BJ (cell line): ENCODE data around the gene FSTL4. TPM values are rescaled to one million over a fixed set of nuclear protein-coding genes. Genes with fewer than 3 reads are reported as not detected.

Source experiments
- CTCF ChIA-PET: fragments of 350-600 bp; formaldehyde crosslinking; extraction: SDS; loops from one replicate; lab custom pipeline; 2021; ENCODE audit warnings: antibody characterized with exemption, inconsistent platforms; lab: Yijun Ruan, JAX
- POLR2A ChIA-PET: fragments of 300-600 bp; sonication (Branson Sonifier 250); formaldehyde crosslinking; extraction: SDS; loops from one replicate; lab custom pipeline; 2021; ENCODE audit warnings: antibody characterized with exemption; lab: Charles Lee
- DNase-seq: peaks from one replicate; pipeline ENCODE4 v3.0.0-alpha.2; 2011; ENCODE audit warnings: low read depth
- H3K27me3 ChIP-seq: 2 replicates; pipeline ENCODE4 v1.6.0; 2011; ENCODE audit warnings: low read length; ENCODE audit not compliant: control insufficient read depth, insufficient read depth
- H3K36me3 ChIP-seq: 2 replicates; pipeline ENCODE4 v1.5.1; 2011; ENCODE audit warnings: low read length; ENCODE audit not compliant: control insufficient read depth, insufficient read depth
- H3K4me3 ChIP-seq: 2 replicates; pipeline ENCODE4 v1.5.1; 2011; ENCODE audit warnings: low read depth, mild to moderate bottlenecking, control low read depth, low read length
- polyA plus RNA-seq: library from polyadenylated mRNA; depleted of rRNA; stranded (reverse); fragments of >200 nt; gene quantifications from 2 replicates; pipeline ENCODE4 v1.2.3, GENCODE V29; 2011
- TF ChIP-seq, protein P1 (sequence below): IDR thresholded peaks from 2 replicates; pipeline ENCODE4 v1.5.1; 2011; ENCODE audit warnings: low read depth, mild to moderate bottlenecking, control low read depth, inconsistent platforms, low read length, moderate library complexity; ENCODE audit not compliant: insufficient read depth

The FSTL4 gene
- polyA plus RNA-seq, 1 experiment: not detected

GRCh38 chr5:133523961-133524586 is 88.3 kb downstream of the FSTL4 start:
- no peak overlapping the region for H3K4me3 ChIP-seq
- ChIA-PET POLR2A (no interaction called here), CTCF (no interaction called here)
- no peak for DNase-seq
- no peaks in the 10 kb centered on the region for H3K27me3 ChIP-seq
- H3K36me3 ChIP-seq: no peaks in the 10 kb centered on the region
- TF ChIP-seq, protein P1, sequence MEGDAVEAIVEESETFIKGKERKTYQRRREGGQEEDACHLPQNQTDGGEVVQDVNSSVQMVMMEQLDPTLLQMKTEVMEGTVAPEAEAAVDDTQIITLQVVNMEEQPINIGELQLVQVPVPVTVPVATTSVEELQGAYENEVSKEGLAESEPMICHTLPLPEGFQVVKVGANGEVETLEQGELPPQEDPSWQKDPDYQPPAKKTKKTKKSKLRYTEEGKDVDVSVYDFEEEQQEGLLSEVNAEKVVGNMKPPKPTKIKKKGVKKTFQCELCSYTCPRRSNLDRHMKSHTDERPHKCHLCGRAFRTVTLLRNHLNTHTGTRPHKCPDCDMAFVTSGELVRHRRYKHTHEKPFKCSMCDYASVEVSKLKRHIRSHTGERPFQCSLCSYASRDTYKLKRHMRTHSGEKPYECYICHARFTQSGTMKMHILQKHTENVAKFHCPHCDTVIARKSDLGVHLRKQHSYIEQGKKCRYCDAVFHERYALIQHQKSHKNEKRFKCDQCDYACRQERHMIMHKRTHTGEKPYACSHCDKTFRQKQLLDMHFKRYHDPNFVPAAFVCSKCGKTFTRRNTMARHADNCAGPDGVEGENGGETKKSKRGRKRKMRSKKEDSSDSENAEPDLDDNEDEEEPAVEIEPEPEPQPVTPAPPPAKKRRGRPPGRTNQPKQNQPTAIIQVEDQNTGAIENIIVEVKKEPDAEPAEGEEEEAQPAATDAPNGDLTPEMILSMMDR: no peak

GRCh38 chr5:133523013-133523658 is 89.2 kb downstream of the FSTL4 start:
- DNase-seq: no peak
- TF ChIP-seq, protein P1: no peak
- H3K27me3 ChIP-seq: no peaks in the 10 kb centered on the region
- ChIA-PET CTCF (no interaction called here), POLR2A (no interaction called here)
- H3K4me3 ChIP-seq: no peak overlapping the region
- no peaks in the 10 kb centered on the region for H3K36me3 ChIP-seq

DNA sequence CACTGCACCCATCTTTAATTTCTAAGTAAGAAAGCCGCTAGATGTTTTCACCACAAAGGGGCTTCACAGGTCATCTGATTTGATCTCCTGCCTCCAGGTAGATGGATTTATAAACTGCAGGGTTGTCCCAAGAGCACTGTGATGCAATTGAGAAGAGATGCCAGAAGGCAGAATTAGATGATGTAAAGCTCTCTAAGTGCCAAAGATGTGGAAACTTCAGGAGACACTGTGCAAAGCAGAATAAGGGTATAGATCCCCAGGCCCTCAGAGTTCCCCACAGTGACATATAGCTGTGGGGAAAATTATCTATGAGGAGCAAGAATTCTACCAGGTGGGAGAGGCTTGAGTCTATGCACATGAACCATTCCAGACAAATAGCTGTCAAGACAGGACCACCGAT is 90.5 kb downstream of the FSTL4 start:
- CTCF ChIA-PET: no interaction called here
- POLR2A ChIA-PET: no interaction called here
- TF ChIP-seq, protein P1: no peak

GRCh38 chr5:133520991-133521706 is 91.2 kb downstream of the FSTL4 start:
- TF ChIP-seq, protein P1: no peak
- H3K36me3 ChIP-seq: no peaks in the 10 kb centered on the region
- POLR2A ChIA-PET: no interaction called here
- H3K27me3 ChIP-seq: no peaks in the 10 kb centered on the region
- CTCF ChIA-PET: no interaction called here
- no peak for DNase-seq
- H3K4me3 ChIP-seq: no peak overlapping the region

More for the DNA sequence above, 90.5 kb downstream of the FSTL4 start:
- no peaks in the 10 kb centered on the region for H3K36me3 ChIP-seq
- no peak overlapping the region for H3K4me3 ChIP-seq
- H3K27me3 ChIP-seq: no peaks in the 10 kb centered on the region
- DNase-seq: no peak

- Histone ChIP-seq H3K36me3 (no peaks in the 10 kb centered on the region), H3K27me3 (no peaks in the 10 kb centered on the region), H3K4me3 (no peak overlapping the region)
- TF ChIP-seq, protein P1: no peak
- ChIA-PET CTCF (no interaction called here), POLR2A (no interaction called here)
- no peak for DNase-seq
Observed at GRCh38 chr5:133520062-133520461, 92.3 kb downstream of the FSTL4 start.
